ENCODE data around the gene MAP3K3.

- TF ChIP-seq CTCF (IDR thresholded peaks at IDR 0.05; ENCODE audit: low read depth, low read length, poor library complexity, severe bottlenecking): no peak
- no peak for TF ChIP-seq EZH2phosphoT487 (IDR thresholded peaks at IDR 0.05; ENCODE audit: borderline replicate concordance, low read length)
These were observed 64.0 kb downstream of the MAP3K3 start for GRCh38 chr17:63686138-63686685.

Data from DOHH2 (cell line).